Ovary (tissue), 3 donors: Measurements from ENCODE around the gene PSMD1.

Experiments
- EP300 ChIP-seq: sonication (generic); formaldehyde crosslinking; IDR thresholded peaks from one replicate; pipeline ENCODE4 v1.6.1; 2017; ENCODE audit warnings: antibody characterized with exemption
- TF ChIP-seq, protein P1 (sequence below), 3 donors: fragments of 450-650 bp in 2 of 3; fragments of 200-600 bp in 1 of 3; IDR thresholded peaks; one replicate each; pipeline versions ENCODE4 v1.5.1 to v1.8.0; 2016 to 2022; ENCODE audit warnings: antibody characterized with exemption in 3 of 3, mild to moderate bottlenecking in 1 of 3
- donor health status: DM: no; HTN: no; CAD: no.

DNA sequence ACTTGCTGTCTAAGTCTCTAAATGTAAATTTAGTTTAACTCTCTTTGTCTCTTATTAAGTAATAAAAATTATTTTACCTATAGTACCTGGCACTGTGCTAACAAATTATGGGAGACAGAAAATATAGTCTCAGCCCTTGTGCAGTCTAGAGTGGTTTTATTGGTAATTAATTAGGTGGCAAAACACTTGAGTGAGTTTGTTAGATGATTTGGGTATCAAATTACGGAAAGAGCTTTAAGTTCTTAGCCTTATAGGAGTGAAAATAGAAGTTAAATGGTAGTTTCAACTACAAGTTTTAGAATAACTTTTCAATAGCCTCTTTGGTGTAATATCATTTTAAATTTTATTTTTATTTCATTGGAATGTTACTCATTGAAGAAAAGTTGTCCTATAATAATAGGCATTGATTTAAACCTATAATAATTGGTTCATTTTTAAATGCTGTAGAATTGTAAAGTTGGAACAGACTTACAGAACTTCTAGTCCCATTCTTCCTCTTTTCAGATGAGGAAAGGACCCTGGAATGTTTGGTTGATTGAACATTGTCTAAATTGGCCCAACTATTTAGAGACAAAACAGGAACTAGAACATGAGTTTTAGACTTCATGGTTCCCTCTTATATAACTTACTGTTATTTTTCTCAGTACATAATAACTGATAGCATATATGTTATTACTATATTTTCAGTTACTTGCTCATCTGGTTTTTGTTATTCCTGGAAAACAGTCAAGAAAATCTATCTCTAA lies 78.4 kb downstream of the PSMD1 start:
- TF ChIP-seq, protein P1, sequence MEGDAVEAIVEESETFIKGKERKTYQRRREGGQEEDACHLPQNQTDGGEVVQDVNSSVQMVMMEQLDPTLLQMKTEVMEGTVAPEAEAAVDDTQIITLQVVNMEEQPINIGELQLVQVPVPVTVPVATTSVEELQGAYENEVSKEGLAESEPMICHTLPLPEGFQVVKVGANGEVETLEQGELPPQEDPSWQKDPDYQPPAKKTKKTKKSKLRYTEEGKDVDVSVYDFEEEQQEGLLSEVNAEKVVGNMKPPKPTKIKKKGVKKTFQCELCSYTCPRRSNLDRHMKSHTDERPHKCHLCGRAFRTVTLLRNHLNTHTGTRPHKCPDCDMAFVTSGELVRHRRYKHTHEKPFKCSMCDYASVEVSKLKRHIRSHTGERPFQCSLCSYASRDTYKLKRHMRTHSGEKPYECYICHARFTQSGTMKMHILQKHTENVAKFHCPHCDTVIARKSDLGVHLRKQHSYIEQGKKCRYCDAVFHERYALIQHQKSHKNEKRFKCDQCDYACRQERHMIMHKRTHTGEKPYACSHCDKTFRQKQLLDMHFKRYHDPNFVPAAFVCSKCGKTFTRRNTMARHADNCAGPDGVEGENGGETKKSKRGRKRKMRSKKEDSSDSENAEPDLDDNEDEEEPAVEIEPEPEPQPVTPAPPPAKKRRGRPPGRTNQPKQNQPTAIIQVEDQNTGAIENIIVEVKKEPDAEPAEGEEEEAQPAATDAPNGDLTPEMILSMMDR (IDR thresholded peaks at IDR 0.05): no peak
- TF ChIP-seq EP300: no peak
